Gastrocnemius medialis (tissue), 4 donors: ENCODE measurements around the gene ZNF641. TPM values are rescaled to one million over a fixed set of nuclear protein-coding genes. Genes with fewer than 3 reads are reported as not detected.
"Not testable (repeated sequence)": the region's sequence is repeated elsewhere in the genome, so short reads cannot be mapped to it uniquely, and the experiment has no call there.

Experiments
- ATAC-seq, 2 donors: fragments of 150-250 bp; one replicate each; pipeline ENCODE4 v1.9.1; 2016
- DNase-seq, 2 donors: peaks; one replicate each; pipeline ENCODE4 v3.0.0-alpha.2; 2019
- H3K27ac ChIP-seq, 4 donors: fragments of 200-600 bp; sonication (generic); 1 replicate in 1 of 4; 2 replicates in 3 of 4; pipeline ENCODE4 v1.5.1; 2016 to 2018; ENCODE audit warnings: mild to moderate bottlenecking in 2 of 4, moderate library complexity in 1 of 4
- H3K27me3 ChIP-seq, 3 donors: fragments of 200-600 bp; sonication (generic) in 2 of 3; 1 replicate in 1 of 3; 2 replicates in 2 of 3; pipeline versions ENCODE4 v1.5.1 to v1.6.0; 2016 to 2019; ENCODE audit warnings: mild to moderate bottlenecking in 1 of 3, moderate library complexity in 1 of 3
- H3K36me3 ChIP-seq, 2 donors: fragments of 200-600 bp; sonication (generic) in 1 of 2; one replicate each; pipeline ENCODE4 v1.5.1; 2017 to 2018
- H3K4me1 ChIP-seq, 2 donors: fragments of 200-600 bp; sonication (generic) in 1 of 2; one replicate each; pipeline ENCODE4 v1.5.1; 2016 to 2017; ENCODE audit warnings: mild to moderate bottlenecking in 2 of 2
- H3K4me3 ChIP-seq, 4 donors: fragments of 200-600 bp; sonication (generic) in 3 of 4; 1 replicate in 1 of 4; 2 replicates in 3 of 4; pipeline ENCODE4 v1.5.1; 2016 to 2019; ENCODE audit warnings: mild to moderate bottlenecking in 2 of 4
- H3K9me3 ChIP-seq, 3 donors: fragments of 200-600 bp; sonication (generic) in 2 of 3; 1 replicate in 1 of 3; 2 replicates in 2 of 3; pipeline ENCODE4 v1.5.1; 2016 to 2019
- CTCF ChIP-seq, 5 experiments: fragments of 450-650 bp in 3 of 5; fragments of 200-600 bp in 2 of 5; sonication (generic) in 2 of 5; IDR thresholded peaks in 4 of 5; conservative IDR thresholded peaks in 1 of 5; 1 replicate in 4 of 5; 2 replicates in 1 of 5; pipeline ENCODE4 v1.5.1; 2016 to 2019; ENCODE audit warnings: antibody characterized with exemption in 5 of 5, mild to moderate bottlenecking in 3 of 5, moderate library complexity in 3 of 5
- POLR2A ChIP-seq, 2 donors: fragments of 450-650 bp; IDR thresholded peaks; one replicate each; pipeline ENCODE4 v1.6.1; 2017; ENCODE audit warnings: antibody characterized with exemption in 2 of 2, mild to moderate bottlenecking in 2 of 2, moderate library complexity in 2 of 2
- in situ Hi-C, 4 donors: fragments of 200-750 bp; cut with MboI; loops; one replicate each; pipeline versions ENCODE4 v1.15.0 to v1.8.0; 2017; ENCODE audit warnings: low sequenced_read_pairs in 4 of 4
- intact Hi-C: fragments of 100-400 bp; cut with DNase I; formaldehyde crosslinking; loops from one replicate; pipeline ENCODE4 v1.15.1; 2023; ENCODE audit warnings: low total_unique reads
- total RNA-seq, 4 donors: library from RNA; depleted of rRNA; stranded (reverse); fragments of >200 nt; gene quantifications; one replicate each; pipeline versions ENCODE4 v1.1.0 to v1.2.3, GENCODE V29; 2016

The ZNF641 gene
- total RNA-seq, 4 donors from 2014 or later = 31.8 to 43.1 (median 34.2) TPM

- DNase-seq (no peak), ATAC-seq (no peak)
- intact Hi-C loops (no loop called here), in situ Hi-C loops (no loop called here)
- no peaks in the 10 kb centered on the region for H3K27me3 ChIP-seq
- H3K27ac ChIP-seq = no peak overlapping the region
- H3K9me3 ChIP-seq = no peaks in the 10 kb centered on the region
- no peaks in the 10 kb centered on the region for H3K4me1 ChIP-seq
- H3K4me3 ChIP-seq = no peak overlapping the region
- H3K36me3 ChIP-seq = peaks cover 0 to 50% of the 10 kb centered on the region in 2 donors
- TF ChIP-seq POLR2A (IDR thresholded peaks at IDR 0.05) = no peak
- TF ChIP-seq CTCF (IDR thresholded peaks at IDR 0.05 in 4 of 5, conservative IDR thresholded peaks at IDR 0.05 in 1 of 5) = no peak
Observed at GRCh38 chr12:48340943-48341342, 9.8 kb downstream of the ZNF641 start.

- H3K36me3 ChIP-seq = peaks cover 0 to 36% of the 10 kb centered on the region in 2 donors
- intact Hi-C loops = no loop called here
- no peaks in the 10 kb centered on the region for H3K27me3 ChIP-seq
- H3K27ac ChIP-seq = no peak overlapping the region
- TF ChIP-seq POLR2A (IDR thresholded peaks at IDR 0.05) (no peak), CTCF (IDR thresholded peaks at IDR 0.05 in 4 of 5, conservative IDR thresholded peaks at IDR 0.05 in 1 of 5) (no peak)
- no peaks in the 10 kb centered on the region for H3K4me1 ChIP-seq
- DNase-seq (no peak), ATAC-seq (no peak)
- H3K9me3 ChIP-seq = no peaks in the 10 kb centered on the region
- no peak overlapping the region for H3K4me3 ChIP-seq
- in situ Hi-C loops = no loop called here
Observed at GRCh38 chr12:48339442-48340117, 11.1 kb downstream of the ZNF641 start.

GRCh38 chr12:48336564-48336963 lies 14.2 kb downstream of the ZNF641 start:
- H3K27me3 ChIP-seq = no peaks in the 10 kb centered on the region
- TF ChIP-seq CTCF (IDR thresholded peaks at IDR 0.05 in 4 of 5, conservative IDR thresholded peaks at IDR 0.05 in 1 of 5) (no peak), POLR2A (IDR thresholded peaks at IDR 0.05) (no peak)
- ATAC-seq = no peak
- in situ Hi-C loops = no loop called here
- H3K27ac ChIP-seq = no peak overlapping the region
- H3K36me3 ChIP-seq = peaks cover 0 to 6% of the 10 kb centered on the region in 2 donors
- H3K9me3 ChIP-seq = no peaks in the 10 kb centered on the region
- H3K4me1 ChIP-seq = no peaks in the 10 kb centered on the region
- intact Hi-C loops = no loop called here
- no peak overlapping the region for H3K4me3 ChIP-seq
- no peak for DNase-seq

GRCh38 chr12:48336061-48336460 lies 14.7 kb downstream of the ZNF641 start:
- no peak for DNase-seq
- ATAC-seq = no peak
- Histone ChIP-seq H3K27ac (no peak overlapping the region), H3K4me3 (no peak overlapping the region), H3K36me3 (peaks cover 0 to 3% of the 10 kb centered on the region in 2 donors), H3K27me3 (no peaks in the 10 kb centered on the region), H3K9me3 (no peaks in the 10 kb centered on the region), H3K4me1 (no peaks in the 10 kb centered on the region)
- intact Hi-C loops (no loop called here), in situ Hi-C loops (no loop called here)
- TF ChIP-seq POLR2A (IDR thresholded peaks at IDR 0.05) = no peak
- no peak for TF ChIP-seq CTCF (IDR thresholded peaks at IDR 0.05 in 4 of 5, conservative IDR thresholded peaks at IDR 0.05 in 1 of 5)

- ATAC-seq (no peak), DNase-seq (no peak)
- in situ Hi-C loops (no loop called here), intact Hi-C loops (no loop called here)
- Histone ChIP-seq H3K27me3 (no peaks in the 10 kb centered on the region), H3K27ac (no peak overlapping the region), H3K9me3 (no peaks in the 10 kb centered on the region), H3K36me3 (no peaks in the 10 kb centered on the region), H3K4me3 (no peak overlapping the region), H3K4me1 (no peaks in the 10 kb centered on the region)
- TF ChIP-seq CTCF (IDR thresholded peaks at IDR 0.05 in 4 of 5, conservative IDR thresholded peaks at IDR 0.05 in 1 of 5) (no peak), POLR2A (IDR thresholded peaks at IDR 0.05) (no peak)
Observed at GRCh38 chr12:48334808-48335207, 15.9 kb downstream of the ZNF641 start.

- H3K36me3 ChIP-seq, intact Hi-C loops, H3K4me1 ChIP-seq, H3K27ac ChIP-seq, H3K4me3 ChIP-seq, ATAC-seq, H3K9me3 ChIP-seq, DNase-seq, H3K27me3 ChIP-seq, in situ Hi-C loops: not testable (repeated sequence)
Observed at GRCh38 chr12:48333680-48334079, 17.0 kb downstream of the ZNF641 start.
